ENCODE data around the gene COASY.

GRCh38 chr17:42538482-42538881 lies 23.5 kb upstream of the COASY start:
- no peak for TF ChIP-seq CTCF (IDR thresholded peaks at IDR 0.05)
- TF ChIP-seq POLR2A (IDR thresholded peaks at IDR 0.05), result no peak
